WTC11 (cell line): ENCODE data around the gene BAG3.

Experiments
- CTCF ChIP-seq: fragments of 200-600 bp; IDR thresholded peaks from 2 replicates; pipeline ENCODE4 v1.8.0; 2022; ENCODE audit warnings: antibody characterized with exemption
- ESRRA ChIP-seq: sonication (generic); formaldehyde crosslinking; IDR thresholded peaks from 2 replicates; pipeline ENCODE4 v1.8.1; 2022; ENCODE audit warnings: mild to moderate bottlenecking, missing genetic modification reagents, borderline replicate concordance
- GABPB1 ChIP-seq: sonication (generic); formaldehyde crosslinking; IDR thresholded peaks from 2 replicates; pipeline ENCODE4 v1.8.1; 2023; ENCODE audit warnings: mild to moderate bottlenecking, missing genetic modification reagents
- MAX ChIP-seq: sonication (generic); formaldehyde crosslinking; IDR thresholded peaks from 2 replicates; pipeline ENCODE4 v1.8.0; 2022; ENCODE audit warnings: mild to moderate bottlenecking, missing genetic modification reagents
- SMAD3 ChIP-seq: sonication (generic); formaldehyde crosslinking; IDR thresholded peaks from 2 replicates; pipeline ENCODE4 v1.8.0; 2022; ENCODE audit warnings: missing genetic modification reagents, mild to moderate bottlenecking, borderline replicate concordance
- TEAD4 ChIP-seq: sonication (generic); formaldehyde crosslinking; IDR thresholded peaks from 2 replicates; pipeline ENCODE4 v1.8.0; 2022; ENCODE audit warnings: mild to moderate bottlenecking, missing genetic modification reagents
- ZNF121 ChIP-seq: sonication (generic); formaldehyde crosslinking; IDR thresholded peaks from 2 replicates; pipeline ENCODE4 v1.8.0; 2023; ENCODE audit warnings: missing genetic modification reagents
- ZNF423 ChIP-seq: fragments of 250-450 bp; sonication (Bioruptor Pico); IDR thresholded peaks from 2 replicates; pipeline ENCODE4 v2.1.2; 2022; ENCODE audit warnings: mild to moderate bottlenecking, moderate library complexity

- TF ChIP-seq GABPB1 (no peak), TEAD4 (CRISPR knock-in tag) (no peak), ZNF423 (no peak), ESRRA (CRISPR knock-in tag) (no peak), MAX (CRISPR knock-in tag) (no peak), CTCF (no peak), ZNF121 (CRISPR knock-in tag) (no peak), SMAD3 (CRISPR knock-in tag) (no peak)
Observed at GRCh38 chr10:119663866-119664698, 12.9 kb downstream of the BAG3 start.
